Measurements from ENCODE around the gene GATA5.

Gene GATA5

GRCh38 chr20:62472941-62473585 lies 2.7 kb downstream of the GATA5 start:
- DNase-seq (ENCODE audit: low read depth), result no peak

GRCh38 chr20:62472138-62472940 lies 3.5 kb downstream of the GATA5 start:
- DNase-seq (ENCODE audit: low read depth), result no peak

DNA sequence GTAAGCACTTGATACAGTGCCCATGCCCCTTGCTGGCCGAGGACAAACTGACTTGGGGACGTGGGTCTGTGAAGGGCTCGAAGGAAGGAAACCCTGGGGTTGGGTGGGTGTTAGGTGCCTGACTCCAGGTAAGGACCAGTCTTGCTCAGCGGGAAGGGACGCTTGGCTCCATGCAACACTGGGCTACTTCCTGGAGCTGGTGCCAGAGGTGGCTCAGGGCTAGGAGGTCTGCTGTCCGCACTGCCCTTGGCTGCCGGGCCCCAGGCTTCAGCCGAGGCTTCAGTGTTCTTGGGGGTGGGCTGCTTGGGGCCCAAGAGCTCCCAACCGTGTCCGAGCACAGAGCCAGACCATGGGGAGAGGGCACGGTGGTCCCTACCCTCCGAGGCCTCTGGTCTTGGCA lies 5.3 kb downstream of the GATA5 start:
- no peak for DNase-seq (ENCODE audit: low read depth)

GRCh38 chr20:62470001-62470400 lies 5.8 kb downstream of the GATA5 start:
- DNase-seq (ENCODE audit: low read depth), result no peak

DNA sequence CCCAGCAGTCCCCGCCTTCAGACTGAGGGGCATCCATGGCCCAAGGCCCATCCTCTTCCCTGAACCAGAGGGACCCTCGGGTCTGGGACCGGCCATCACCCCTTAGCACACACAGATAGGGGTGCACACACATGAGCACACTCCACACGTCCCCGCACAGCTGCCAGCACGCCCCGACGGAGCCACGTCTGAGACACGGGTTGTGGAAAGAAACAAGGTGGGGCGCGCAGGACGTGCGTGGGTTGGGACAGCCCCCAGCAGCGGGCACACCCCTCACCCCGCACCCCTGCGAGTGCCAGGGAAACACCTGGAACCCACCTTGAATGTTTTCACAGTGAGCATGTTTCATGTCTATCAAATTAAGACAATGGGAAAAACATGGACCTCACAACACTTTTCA lies 6.4 kb downstream of the GATA5 start:
- no peak for DNase-seq (ENCODE audit: low read depth)

- no peak for DNase-seq (ENCODE audit: low read depth)
Measured at GRCh38 chr20:62466806-62467537, 8.8 kb downstream of the GATA5 start.

- no peak for DNase-seq (ENCODE audit: low read depth)
Measured at GRCh38 chr20:62466072-62466760, 9.6 kb downstream of the GATA5 start.

DNA sequence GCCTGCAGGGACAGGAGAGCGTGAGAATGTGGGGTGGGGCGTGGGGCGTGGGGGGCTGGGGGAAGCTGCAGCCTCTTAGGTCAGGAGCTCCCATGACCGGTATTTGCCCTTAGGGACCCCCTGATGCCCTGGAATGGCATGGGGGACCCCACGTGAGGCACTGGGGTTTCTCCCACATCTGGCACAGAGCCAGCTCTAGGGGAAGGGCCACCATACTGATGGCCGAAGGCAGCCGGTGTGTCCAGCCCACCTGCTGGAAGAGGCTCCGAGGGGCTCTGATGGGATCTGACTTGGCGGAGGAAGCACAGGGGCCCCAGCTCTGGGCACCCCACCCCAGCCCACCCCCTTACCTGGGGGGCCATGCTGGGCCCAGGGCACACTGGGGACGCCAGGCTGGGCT lies 10.8 kb downstream of the GATA5 start:
- DNase-seq (ENCODE audit: low read depth), result no peak

- no peak for DNase-seq (ENCODE audit: low read depth)
Measured at GRCh38 chr20:62464425-62464770, 11.4 kb downstream of the GATA5 start.

DNA sequence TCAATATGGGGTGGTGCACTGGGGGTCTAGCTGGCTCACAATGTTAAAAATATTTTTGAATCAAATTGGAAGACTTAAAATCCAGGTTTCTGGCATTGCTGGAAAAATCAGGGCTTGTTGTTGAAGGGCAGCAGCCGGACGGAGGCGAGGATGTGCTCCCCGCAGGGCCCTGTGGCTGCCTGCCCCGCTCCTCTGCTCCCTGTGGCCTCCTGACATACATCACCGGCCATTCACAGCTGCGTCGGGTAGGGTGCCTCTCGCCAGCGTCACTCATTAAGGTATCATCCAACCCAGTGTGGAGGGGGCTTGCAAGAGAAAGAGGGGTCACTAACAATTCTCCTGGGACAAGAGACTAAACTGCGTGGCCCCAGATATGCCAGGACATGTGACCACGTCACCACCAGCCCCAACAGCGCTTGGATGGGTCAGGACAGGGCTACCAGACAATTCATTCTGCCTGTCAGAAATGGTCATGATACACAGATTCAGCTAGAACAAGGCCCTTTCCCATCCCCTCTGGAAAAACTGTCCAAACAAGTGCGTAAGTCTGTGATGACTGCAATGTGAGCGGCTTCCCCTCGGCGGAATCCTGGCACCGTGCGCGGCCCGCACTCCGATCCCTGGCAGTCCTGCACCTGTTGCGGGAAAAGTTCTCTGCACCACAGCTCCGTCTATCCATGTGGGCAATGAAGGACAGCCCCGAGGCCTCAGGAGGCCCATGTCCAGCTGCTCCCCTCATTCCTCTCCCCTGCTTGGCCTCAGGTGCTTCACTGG lies 12.0 kb downstream of the GATA5 start:
- DNase-seq (ENCODE audit: low read depth), result no peak

GRCh38 chr20:62462976-62463592 lies 12.7 kb downstream of the GATA5 start:
- DNase-seq (ENCODE audit: low read depth), result no peak

- no peak for DNase-seq (ENCODE audit: low read depth)
Measured at GRCh38 chr20:62461834-62462233, 14.0 kb downstream of the GATA5 start.

GRCh38 chr20:62461157-62461556 lies 14.6 kb downstream of the GATA5 start:
- no peak for DNase-seq (ENCODE audit: low read depth)

DNA sequence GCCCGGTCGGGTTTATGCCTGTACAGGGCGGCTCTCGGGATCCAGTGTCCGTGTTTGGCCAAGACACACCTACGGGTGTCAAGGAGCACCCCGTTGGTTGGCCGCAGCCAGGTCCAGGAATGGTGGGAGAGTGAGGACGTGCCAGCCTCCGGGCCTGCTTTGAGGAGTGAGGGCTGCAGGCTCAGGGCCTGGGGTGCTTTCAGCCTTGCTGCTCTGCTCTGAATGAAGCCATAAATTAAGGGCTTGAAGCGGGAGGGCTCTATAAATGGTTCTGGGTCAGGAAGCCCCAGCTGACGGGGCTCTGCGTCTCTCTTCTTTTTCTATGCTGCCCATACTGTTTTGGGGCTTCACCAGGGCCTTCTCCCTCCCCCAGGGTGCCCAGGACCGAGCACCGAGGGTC lies 15.1 kb downstream of the GATA5 start:
- DNase-seq (ENCODE audit: low read depth), result no peak

DNA sequence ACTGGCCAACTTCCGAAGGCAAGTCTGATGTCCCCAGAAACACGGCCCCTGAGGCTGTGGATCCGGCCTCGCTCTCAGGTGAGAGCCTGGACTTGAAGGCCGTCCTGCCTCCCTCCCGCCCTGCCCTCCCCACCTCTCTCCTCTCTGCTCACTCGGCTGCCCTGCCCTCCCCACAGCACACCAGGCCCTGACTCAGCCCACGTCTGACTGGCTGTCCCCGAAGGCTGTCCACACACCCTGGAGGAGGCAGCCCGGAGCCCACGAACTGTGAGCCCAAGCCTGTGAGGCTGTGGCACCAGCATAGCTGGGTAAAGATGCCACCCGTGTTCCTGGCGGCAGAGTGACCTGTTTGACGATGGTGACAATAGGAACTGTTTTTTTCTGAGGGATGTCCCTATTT lies 16.3 kb downstream of the GATA5 start:
- DNase-seq (ENCODE audit: low read depth), result no peak

- DNase-seq (ENCODE audit: low read depth), result no peak
Measured at GRCh38 chr20:62458275-62459251, 17.2 kb downstream of the GATA5 start.

DNA sequence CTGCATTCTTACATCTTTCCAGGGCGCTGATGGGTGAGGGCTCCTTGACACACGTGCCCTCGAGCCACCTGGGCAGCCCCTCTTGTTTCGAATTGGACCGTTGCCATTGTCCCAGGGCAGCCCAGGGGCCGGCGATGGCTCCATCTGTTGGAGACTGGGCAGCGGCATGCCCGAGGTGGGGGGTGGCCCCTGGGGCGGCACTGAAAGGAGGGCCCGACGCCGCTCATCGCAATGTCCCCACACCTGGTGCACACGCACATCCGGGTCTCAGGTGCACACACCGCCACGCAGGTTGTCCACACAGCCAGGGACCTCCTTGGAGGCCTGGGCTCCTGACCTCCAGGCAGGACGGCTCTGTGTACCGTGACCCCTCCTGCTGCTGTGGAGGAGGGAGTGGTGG lies 18.0 kb downstream of the GATA5 start:
- DNase-seq (ENCODE audit: low read depth), result no peak

DNA sequence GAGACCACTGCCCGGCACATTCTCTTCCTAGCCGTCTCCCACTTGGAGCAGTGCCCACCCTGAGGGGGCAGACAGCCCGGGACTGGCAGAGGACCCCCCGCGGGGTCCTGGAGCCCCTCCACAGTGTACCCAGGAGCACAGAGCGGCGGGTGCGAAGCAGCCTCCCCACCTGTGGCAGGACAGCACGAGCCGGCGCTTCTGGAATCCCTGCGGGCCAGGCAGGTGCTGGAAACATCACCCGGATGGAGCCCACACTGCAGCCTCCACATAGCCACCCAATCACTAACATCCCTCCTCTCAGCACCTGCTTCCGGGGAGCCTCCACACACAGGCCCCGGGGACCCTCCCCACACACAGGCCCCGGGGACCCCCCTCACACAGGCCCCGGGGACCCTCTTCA lies 18.7 kb downstream of the GATA5 start:
- no peak for DNase-seq (ENCODE audit: low read depth)

DNA sequence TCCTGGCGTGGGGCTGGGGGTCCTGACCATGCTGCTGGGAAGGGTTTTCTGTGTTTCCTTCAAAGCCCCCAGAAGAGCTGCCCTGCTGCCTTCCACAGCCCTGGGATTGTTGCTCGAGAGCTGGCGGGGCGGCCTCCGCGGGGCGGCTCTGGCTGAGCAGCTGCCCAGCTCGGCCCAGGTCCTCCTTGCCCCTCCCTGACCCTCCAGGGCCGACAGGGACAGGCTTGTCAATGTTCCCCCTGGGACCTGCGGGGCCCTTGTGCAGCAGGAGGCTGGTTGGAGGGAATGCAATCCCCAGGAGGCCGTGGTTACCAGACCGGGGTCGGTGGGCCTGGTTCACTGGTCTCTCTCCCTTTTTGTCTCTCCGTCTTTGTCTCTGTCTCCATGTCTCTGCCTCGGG lies 19.9 kb downstream of the GATA5 start:
- no peak for DNase-seq (ENCODE audit: low read depth)

Measured in activated gamma-delta T cell treated with anti-CD3 and anti-CD28 coated beads, Interleukin-2, amount 50 U/mL, for 16 hours (primary cell).